ENCODE measurements around the gene TMEM120B. TPM values are rescaled to one million over a fixed set of nuclear protein-coding genes. Genes with fewer than 3 reads are reported as not detected.

TMEM120B gene
- total RNA-seq, 2 donors from 2014 or later: 9.7 to 25.9 TPM

- Mint-ChIP-seq H3K9me3 (no peaks in the 10 kb centered on the region), H3K36me3 (peaks cover 7% of the 10 kb centered on the region), H3K4me1 (ENCODE audit: low read depth in 2 of 2) (peaks cover 20 to 35% of the 10 kb centered on the region in 2 donors), H3K27me3 (no peaks in the 10 kb centered on the region), H3K4me3 (no peak overlapping the region), H3K27ac (no peak overlapping the region)
- no peak for DNase-seq (ENCODE audit: low spot score)
- ATAC-seq: no peak
Measured at GRCh38 chr12:121814429-121815119, 102.0 kb downstream of the TMEM120B start.

- no peak for DNase-seq (ENCODE audit: low spot score)
- H3K27me3 Mint-ChIP-seq: no peaks in the 10 kb centered on the region
- H3K27ac Mint-ChIP-seq: no peak overlapping the region
- no peak overlapping the region for H3K4me3 Mint-ChIP-seq
- H3K9me3 Mint-ChIP-seq: no peaks in the 10 kb centered on the region
- H3K36me3 Mint-ChIP-seq: peaks cover 7% of the 10 kb centered on the region
- H3K4me1 Mint-ChIP-seq (ENCODE audit: low read depth in 2 of 2): peaks cover 20 to 33% of the 10 kb centered on the region in 2 donors
- ATAC-seq: no peak
Measured at GRCh38 chr12:121815263-121815662, 102.7 kb downstream of the TMEM120B start.

GRCh38 chr12:121816925-121817647, 104.5 kb downstream of the TMEM120B start:
- peak overlapping the region in 1 of 2 donors; percentile 4 for H3K27ac Mint-ChIP-seq

GRCh38 chr12:121817648-121818043, 105.1 kb downstream of the TMEM120B start:
- no peak for DNase-seq (ENCODE audit: low spot score)
- Mint-ChIP-seq H3K4me3 (no peak overlapping the region), H3K36me3 (peaks cover 7% of the 10 kb centered on the region), H3K27ac (no peak overlapping the region), H3K27me3 (no peaks in the 10 kb centered on the region), H3K9me3 (no peaks in the 10 kb centered on the region), H3K4me1 (ENCODE audit: low read depth in 2 of 2) (peaks cover 14 to 18% of the 10 kb centered on the region in 2 donors)
- no peak for ATAC-seq

More at GRCh38 chr12:121816925-121817647, 104.5 kb downstream of the TMEM120B start:
- Mint-ChIP-seq H3K4me3 (no peak overlapping the region), H3K36me3 (peaks cover 7% of the 10 kb centered on the region), H3K4me1 (ENCODE audit: low read depth in 2 of 2) (peaks cover 14 to 23% of the 10 kb centered on the region in 2 donors), H3K27me3 (no peaks in the 10 kb centered on the region), H3K9me3 (no peaks in the 10 kb centered on the region)
- ATAC-seq (no peak), DNase-seq (ENCODE audit: low spot score) (no peak)

- Mint-ChIP-seq H3K9me3 (no peaks in the 10 kb centered on the region), H3K4me3 (no peak overlapping the region), H3K27ac (no peak overlapping the region), H3K36me3 (peaks cover 7% of the 10 kb centered on the region), H3K4me1 (ENCODE audit: low read depth in 2 of 2) (peaks cover 4 to 7% of the 10 kb centered on the region in 2 donors), H3K27me3 (no peaks in the 10 kb centered on the region)
- ATAC-seq (no peak), DNase-seq (ENCODE audit: low spot score) (no peak)
Measured at GRCh38 chr12:121819212-121819949, 106.8 kb downstream of the TMEM120B start.

GRCh38 chr12:121820056-121820455, 107.5 kb downstream of the TMEM120B start:
- Mint-ChIP-seq H3K36me3 (peaks cover 7% of the 10 kb centered on the region), H3K27me3 (no peaks in the 10 kb centered on the region), H3K9me3 (no peaks in the 10 kb centered on the region), H3K27ac (no peak overlapping the region), H3K4me1 (ENCODE audit: low read depth in 2 of 2) (peaks cover 4 to 7% of the 10 kb centered on the region in 2 donors), H3K4me3 (no peak overlapping the region)
- DNase-seq (ENCODE audit: low spot score): no peak
- ATAC-seq: no peak

- H3K4me1 Mint-ChIP-seq (ENCODE audit: low read depth in 2 of 2): peaks cover 9 to 11% of the 10 kb centered on the region in 2 donors
- peaks cover 11% of the 10 kb centered on the region for H3K36me3 Mint-ChIP-seq
Measured at GRCh38 chr12:121822393-121823100, 110.0 kb downstream of the TMEM120B start.

GRCh38 chr12:121823101-121823726, 110.7 kb downstream of the TMEM120B start:
- Mint-ChIP-seq H3K9me3 (no peaks in the 10 kb centered on the region), H3K27me3 (no peaks in the 10 kb centered on the region), H3K36me3 (peaks cover 11% of the 10 kb centered on the region), H3K4me3 (no peak overlapping the region), H3K27ac (no peak overlapping the region), H3K4me1 (ENCODE audit: low read depth in 2 of 2) (peaks cover 9 to 11% of the 10 kb centered on the region in 2 donors)
- DNase-seq (ENCODE audit: low spot score): no peak
- ATAC-seq: no peak

More at GRCh38 chr12:121822393-121823100, 110.0 kb downstream of the TMEM120B start:
- H3K9me3 Mint-ChIP-seq: no peaks in the 10 kb centered on the region
- no peak overlapping the region for H3K27ac Mint-ChIP-seq
- ATAC-seq (no peak), DNase-seq (ENCODE audit: low spot score) (no peak)
- no peak overlapping the region for H3K4me3 Mint-ChIP-seq
- no peaks in the 10 kb centered on the region for H3K27me3 Mint-ChIP-seq

GRCh38 chr12:121823727-121824115, 111.2 kb downstream of the TMEM120B start:
- H3K27ac Mint-ChIP-seq: no peak overlapping the region
- ATAC-seq: no peak
- no peak for DNase-seq (ENCODE audit: low spot score)

GRCh38 chr12:121825041-121825523, 112.5 kb downstream of the TMEM120B start:
- ATAC-seq (no peak), DNase-seq (ENCODE audit: low spot score) (no peak)
- Mint-ChIP-seq H3K4me1 (ENCODE audit: low read depth in 2 of 2) (peaks cover 9 to 11% of the 10 kb centered on the region in 2 donors), H3K36me3 (peaks cover 11% of the 10 kb centered on the region), H3K27ac (no peak overlapping the region), H3K4me3 (no peak overlapping the region), H3K9me3 (no peaks in the 10 kb centered on the region), H3K27me3 (no peaks in the 10 kb centered on the region)

More at GRCh38 chr12:121823727-121824115, 111.2 kb downstream of the TMEM120B start:
- H3K4me3 Mint-ChIP-seq: no peak overlapping the region
- peaks cover 11% of the 10 kb centered on the region for H3K36me3 Mint-ChIP-seq
- H3K4me1 Mint-ChIP-seq (ENCODE audit: low read depth in 2 of 2): peaks cover 11% of the 10 kb centered on the region in 2 donors
- H3K27me3 Mint-ChIP-seq: no peaks in the 10 kb centered on the region
- H3K9me3 Mint-ChIP-seq: no peaks in the 10 kb centered on the region

- Mint-ChIP-seq H3K27ac (peak overlapping the region in 1 of 2 donors; percentile 19), H3K36me3 (peaks cover 20% of the 10 kb centered on the region), H3K27me3 (no peaks in the 10 kb centered on the region), H3K4me1 (ENCODE audit: low read depth in 2 of 2) (peaks cover 9 to 11% of the 10 kb centered on the region in 2 donors), H3K9me3 (no peaks in the 10 kb centered on the region), H3K4me3 (no peak overlapping the region)
- DNase-seq (ENCODE audit: low spot score) (no peak), ATAC-seq (no peak)
Measured at GRCh38 chr12:121826318-121827150, 114.0 kb downstream of the TMEM120B start.
